Skeletal muscle satellite cell (primary cell): ENCODE measurements around the gene C14orf180.

Source experiments
- H3K27me3 ChIP-seq: 2 replicates; pipeline ENCODE4 v1.7.0; 2013; ENCODE audit warnings: low read length; ENCODE audit not compliant: control insufficient read depth, insufficient read depth
- H3K36me3 ChIP-seq: 2 replicates; pipeline ENCODE4 v1.7.0; 2013; ENCODE audit warnings: mild to moderate bottlenecking, control low read depth, low read length; ENCODE audit not compliant: insufficient read depth
- H3K4me1 ChIP-seq: 2 replicates; pipeline ENCODE4 v1.7.0; 2013; ENCODE audit warnings: low read length; ENCODE audit not compliant: control insufficient read depth, insufficient read depth
- H3K4me2 ChIP-seq: 2 replicates; pipeline ENCODE4 v1.7.0; 2013; ENCODE audit warnings: mild to moderate bottlenecking, low read length
- H3K4me3 ChIP-seq: 2 replicates; pipeline ENCODE4 v1.7.0; 2013; ENCODE audit warnings: low read length
- H3K9ac ChIP-seq: 2 replicates; pipeline ENCODE4 v1.7.0; 2013; ENCODE audit warnings: mild to moderate bottlenecking, low read depth, low read length, moderate library complexity
- H3K9me3 ChIP-seq: replicated peaks from 2 replicates; pipeline ENCODE4 v1.7.0; 2013; ENCODE audit warnings: mild to moderate bottlenecking, control low read depth, low read length

The C14orf180 gene

DNA sequence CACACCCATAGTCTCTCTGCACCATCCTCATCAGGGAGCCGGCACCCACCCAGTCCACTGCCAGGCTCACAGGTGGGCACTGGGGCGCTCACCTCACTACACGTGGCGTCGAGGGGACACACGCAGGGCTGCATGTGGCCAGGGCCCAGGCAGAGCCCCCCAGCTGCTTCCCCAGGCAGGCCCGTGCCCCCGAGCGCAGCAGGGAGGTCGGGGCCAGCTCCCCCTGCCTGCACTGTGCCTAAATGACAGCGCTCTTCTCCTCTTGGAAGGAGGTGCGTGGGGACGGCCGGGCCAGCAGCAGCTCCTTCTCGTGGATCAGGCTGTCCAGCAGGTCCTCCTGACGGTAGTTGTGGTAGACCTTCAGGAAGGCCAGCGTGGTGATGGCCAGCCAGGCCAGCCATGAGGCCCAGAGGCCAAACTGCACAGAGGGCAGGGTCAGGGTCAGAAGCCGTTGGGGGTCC is 13.7 kb downstream of the C14orf180 start:
- no peaks in the 10 kb centered on the region for H3K36me3 ChIP-seq
- H3K4me3 ChIP-seq: no peak overlapping the region
- H3K27me3 ChIP-seq: peaks cover 36% of the 10 kb centered on the region
- H3K9ac ChIP-seq: no peak overlapping the region
- no peak overlapping the region for H3K4me2 ChIP-seq
- H3K9me3 ChIP-seq: no peaks in the 10 kb centered on the region
- H3K4me1 ChIP-seq: no peaks in the 10 kb centered on the region

DNA sequence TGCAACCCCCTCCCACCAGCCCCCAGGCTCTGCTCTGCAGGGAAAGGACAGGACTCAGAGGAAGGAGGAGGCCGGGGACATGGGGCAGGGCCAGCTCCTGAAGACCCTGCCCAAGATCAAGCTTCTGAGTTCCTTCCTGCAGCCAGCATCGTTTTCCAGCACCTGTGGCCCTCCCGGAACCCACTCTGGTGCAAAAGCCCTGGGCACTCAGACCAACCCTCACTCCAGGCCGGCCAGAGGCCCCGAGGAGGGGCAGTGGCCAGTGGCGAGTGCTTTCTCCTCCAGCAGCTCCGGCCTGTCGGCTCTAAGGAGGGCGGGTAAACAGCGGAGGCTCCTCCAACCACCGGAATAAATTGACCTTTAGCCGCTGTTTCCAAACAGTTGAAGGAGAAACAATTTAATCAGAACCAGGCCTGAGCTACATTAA is 14.2 kb downstream of the C14orf180 start:
- Histone ChIP-seq H3K4me2 (no peak overlapping the region), H3K9ac (no peak overlapping the region), H3K4me1 (no peaks in the 10 kb centered on the region), H3K36me3 (no peaks in the 10 kb centered on the region), H3K27me3 (peaks cover 35% of the 10 kb centered on the region), H3K4me3 (no peak overlapping the region), H3K9me3 (no peaks in the 10 kb centered on the region)

DNA sequence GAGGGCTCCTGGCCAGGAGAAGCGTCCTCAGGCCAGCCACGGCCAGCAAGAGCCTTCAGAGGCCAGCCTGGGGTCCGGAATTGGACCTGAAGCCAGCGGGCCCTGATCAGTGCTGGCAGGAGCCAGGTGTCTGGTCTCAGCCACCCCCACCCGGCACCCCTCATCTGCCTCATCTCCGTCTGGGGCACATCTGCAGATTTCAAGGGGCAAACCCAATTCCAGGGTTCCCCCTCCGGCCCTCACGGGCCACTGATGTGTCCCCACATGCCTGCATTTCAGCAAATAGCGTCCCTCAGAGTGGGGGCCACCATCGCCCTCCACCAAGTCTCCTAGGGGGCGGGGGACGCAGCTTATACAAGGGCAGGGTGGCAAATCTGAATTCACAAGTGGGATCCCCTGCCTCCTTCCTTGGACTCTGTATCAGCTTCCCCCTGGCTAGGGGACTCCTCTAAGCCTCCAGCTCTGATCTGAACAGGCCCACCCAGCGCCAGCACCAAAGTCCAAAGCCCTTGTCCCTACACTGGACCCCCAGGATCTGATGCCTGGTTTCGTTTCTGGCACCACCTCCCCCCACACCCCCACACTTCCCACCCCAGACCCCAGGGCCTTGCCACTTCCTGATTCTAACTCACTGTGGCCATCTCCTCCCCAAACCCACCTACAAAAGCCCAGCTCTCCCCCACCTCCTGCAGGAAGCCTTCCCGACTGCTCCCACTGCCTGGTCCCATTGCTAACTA is 14.9 kb downstream of the C14orf180 start:
- no peak overlapping the region for H3K9ac ChIP-seq

DNA sequence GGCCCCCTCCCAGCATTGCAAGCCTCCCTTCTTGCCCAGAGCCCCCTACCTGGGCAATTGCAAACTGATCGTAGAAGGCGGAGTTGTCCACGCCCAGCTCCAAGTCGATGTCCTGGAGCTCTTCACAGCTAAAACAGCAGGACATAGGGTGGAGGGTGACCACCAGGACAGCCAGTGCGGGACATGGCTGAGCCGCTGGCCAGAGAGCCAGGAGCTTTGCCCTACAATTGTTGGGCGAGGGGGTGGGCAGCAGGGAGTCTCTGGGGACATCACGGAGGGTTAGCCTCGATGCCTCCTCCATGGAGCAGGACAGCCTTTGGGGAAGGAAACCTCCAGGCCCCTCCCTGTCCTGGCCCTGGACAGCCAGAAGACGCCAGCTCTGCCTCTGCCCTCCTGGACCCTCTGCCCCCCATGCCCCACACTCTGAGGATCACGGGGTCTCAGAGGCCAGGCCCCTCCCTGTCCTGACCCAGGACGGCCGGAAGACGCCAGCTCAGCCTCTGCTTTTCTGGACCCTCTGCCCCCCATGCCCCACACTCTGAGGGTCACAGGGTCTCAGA is 15.6 kb downstream of the C14orf180 start:
- no peaks in the 10 kb centered on the region for H3K9me3 ChIP-seq
- no peak overlapping the region for H3K4me3 ChIP-seq
- H3K36me3 ChIP-seq: no peaks in the 10 kb centered on the region
- H3K4me2 ChIP-seq: no peak overlapping the region
- H3K9ac ChIP-seq: no peak overlapping the region
- no peaks in the 10 kb centered on the region for H3K4me1 ChIP-seq
- peaks cover 36% of the 10 kb centered on the region for H3K27me3 ChIP-seq

More for the DNA sequence above, 14.9 kb downstream of the C14orf180 start:
- Histone ChIP-seq H3K4me1 (no peaks in the 10 kb centered on the region), H3K4me2 (no peak overlapping the region), H3K9me3 (no peaks in the 10 kb centered on the region), H3K36me3 (no peaks in the 10 kb centered on the region), H3K4me3 (no peak overlapping the region), H3K27me3 (peaks cover 35% of the 10 kb centered on the region)

DNA sequence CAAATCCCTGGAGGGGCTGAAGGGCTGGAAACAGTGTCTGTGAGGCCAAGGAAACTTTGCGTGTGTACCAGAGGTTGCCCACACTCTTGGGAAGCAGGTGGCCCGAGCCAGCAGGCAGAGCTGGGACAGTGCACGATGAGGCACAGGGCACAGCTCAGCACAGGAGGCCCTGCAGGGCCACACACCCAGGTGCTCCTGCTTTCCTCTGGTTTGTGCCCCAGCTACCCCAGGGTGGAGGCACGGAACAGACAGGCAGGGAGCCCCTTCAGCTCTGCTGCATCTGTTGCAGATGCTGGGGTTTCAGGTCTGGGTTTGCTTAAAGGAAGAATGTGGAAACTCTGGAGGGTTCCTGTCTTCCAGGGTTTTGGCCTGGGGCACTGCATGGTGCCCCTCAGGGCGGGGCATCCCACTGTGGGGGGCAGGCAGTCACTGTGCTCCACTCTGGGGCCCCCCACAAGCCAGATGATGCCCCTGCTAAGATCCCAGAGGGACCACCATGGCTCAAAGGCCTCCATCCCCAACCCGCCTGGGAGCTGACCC is 16.4 kb downstream of the C14orf180 start:
- H3K9ac ChIP-seq: no peak overlapping the region
- H3K9me3 ChIP-seq: no peaks in the 10 kb centered on the region
- H3K4me3 ChIP-seq: no peak overlapping the region
- no peak overlapping the region for H3K4me2 ChIP-seq
- no peaks in the 10 kb centered on the region for H3K4me1 ChIP-seq
- H3K27me3 ChIP-seq: peaks cover 40% of the 10 kb centered on the region
- no peaks in the 10 kb centered on the region for H3K36me3 ChIP-seq

DNA sequence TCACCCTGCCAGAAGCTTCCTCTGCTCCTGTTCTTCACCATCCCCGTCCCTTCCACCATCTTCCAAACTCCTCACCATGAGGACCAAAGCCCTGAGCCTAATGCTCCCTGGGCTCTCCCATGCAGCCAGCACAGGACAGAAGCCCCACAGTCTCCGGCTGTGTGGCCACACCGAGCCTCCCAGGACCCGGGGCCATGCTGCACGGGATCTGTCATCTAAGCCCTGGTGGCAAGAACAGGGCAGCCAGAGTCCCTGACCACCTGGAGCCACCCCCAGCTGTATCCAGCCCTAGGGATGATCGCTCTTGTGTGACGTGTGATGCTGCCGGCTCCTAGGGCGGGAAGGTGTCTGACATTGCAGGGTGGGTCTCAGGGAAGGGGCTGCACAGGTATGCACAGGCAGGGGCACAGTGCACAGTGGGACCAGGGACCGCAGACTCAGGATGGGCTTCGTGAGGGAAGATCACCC is 16.9 kb downstream of the C14orf180 start:
- H3K27me3 ChIP-seq: peaks cover 37% of the 10 kb centered on the region
- H3K4me3 ChIP-seq: no peak overlapping the region
- no peaks in the 10 kb centered on the region for H3K4me1 ChIP-seq
- H3K9ac ChIP-seq: no peak overlapping the region
- H3K36me3 ChIP-seq: no peaks in the 10 kb centered on the region
- H3K4me2 ChIP-seq: no peak overlapping the region
- H3K9me3 ChIP-seq: no peaks in the 10 kb centered on the region

DNA sequence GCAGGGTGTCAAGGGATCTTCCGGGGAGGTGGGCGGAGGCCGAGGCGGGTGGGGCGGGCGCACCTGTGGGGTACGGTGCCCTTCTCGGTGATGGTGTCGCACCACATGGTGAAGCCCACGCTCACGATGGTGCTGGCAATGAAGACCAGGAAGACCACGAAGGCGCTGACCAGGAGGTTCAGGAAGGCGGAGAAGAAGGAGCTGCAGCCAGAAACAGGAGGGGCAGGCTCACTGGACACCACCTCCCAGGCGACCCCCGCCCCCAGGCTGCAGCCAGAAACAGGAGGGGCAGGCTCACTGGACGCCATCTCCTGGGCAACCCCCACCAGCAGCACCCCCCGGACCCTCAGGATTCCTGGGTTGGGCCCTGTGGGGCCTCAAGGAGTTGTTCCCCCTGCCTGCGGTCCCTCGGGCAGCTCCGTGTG is 17.4 kb downstream of the C14orf180 start:
- H3K9ac ChIP-seq: no peak overlapping the region
- no peak overlapping the region for H3K4me3 ChIP-seq
- peaks cover 39% of the 10 kb centered on the region for H3K27me3 ChIP-seq
- no peaks in the 10 kb centered on the region for H3K4me1 ChIP-seq
- H3K9me3 ChIP-seq: no peaks in the 10 kb centered on the region
- no peak overlapping the region for H3K4me2 ChIP-seq
- no peaks in the 10 kb centered on the region for H3K36me3 ChIP-seq

DNA sequence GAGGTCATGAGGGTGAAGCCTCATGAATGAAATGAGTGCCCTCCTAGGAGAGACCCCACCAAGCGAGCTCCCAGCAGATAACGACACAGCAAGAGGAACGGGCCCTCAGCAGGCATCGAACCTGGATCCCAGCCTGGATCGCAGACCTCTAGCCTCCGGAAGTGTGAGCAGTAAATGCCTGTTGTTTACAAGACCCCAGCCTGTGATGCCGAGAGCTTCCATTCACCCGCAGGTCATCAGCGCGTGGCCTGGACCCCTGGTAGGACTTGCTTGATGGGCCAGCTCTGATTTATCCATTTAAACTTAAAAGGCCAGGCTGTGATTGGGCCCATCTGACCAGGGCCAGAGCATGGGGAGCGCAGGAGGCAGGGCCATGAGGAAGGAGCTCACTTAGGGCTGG is 18.0 kb downstream of the C14orf180 start:
- no peaks in the 10 kb centered on the region for H3K36me3 ChIP-seq
- no peak overlapping the region for H3K9ac ChIP-seq
- H3K4me3 ChIP-seq: no peak overlapping the region
- H3K4me2 ChIP-seq: no peak overlapping the region
- no peaks in the 10 kb centered on the region for H3K4me1 ChIP-seq
- H3K27me3 ChIP-seq: peaks cover 43% of the 10 kb centered on the region
- H3K9me3 ChIP-seq: no peaks in the 10 kb centered on the region

DNA sequence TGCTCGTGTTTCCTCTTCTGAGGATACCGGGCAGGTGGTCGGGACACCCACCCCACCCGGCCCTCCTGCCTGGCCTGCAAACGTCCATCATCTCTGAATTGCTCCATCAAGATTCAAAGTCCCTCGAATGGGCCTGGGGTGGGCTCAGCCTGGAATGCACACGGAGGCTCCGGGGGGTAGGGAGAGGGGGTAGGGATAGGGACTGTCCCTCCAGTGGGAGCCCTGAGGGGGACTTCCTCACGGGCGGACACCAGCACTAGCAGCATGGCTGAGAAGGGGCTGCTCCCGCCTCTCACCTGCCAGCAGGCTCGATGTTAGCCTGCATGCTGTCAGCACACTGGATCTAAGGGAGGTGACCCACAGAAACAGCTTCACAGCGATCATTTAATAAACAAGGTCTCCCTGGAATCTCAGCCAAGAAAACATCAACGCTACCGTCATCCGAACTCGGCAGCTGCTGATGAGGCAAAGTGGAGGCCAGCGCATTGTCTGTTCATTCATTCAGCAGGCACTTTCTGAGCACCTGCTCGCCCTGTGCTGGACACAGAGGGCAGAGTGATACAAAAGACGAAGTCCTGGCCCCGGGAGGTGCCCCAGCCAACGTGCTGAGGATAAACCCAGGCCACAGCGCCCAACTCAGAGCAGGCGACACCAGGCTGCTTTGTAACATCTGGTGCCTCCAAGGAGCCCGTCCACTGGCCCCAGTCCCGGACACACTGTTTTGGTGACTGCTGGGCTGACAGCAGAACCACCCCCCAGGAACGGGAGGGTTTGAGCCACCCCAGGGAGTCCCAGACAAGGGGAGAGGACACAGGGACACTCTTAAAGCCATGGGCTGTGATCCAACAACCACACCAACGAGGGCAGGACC is 18.7 kb downstream of the C14orf180 start:
- H3K4me1 ChIP-seq: no peaks in the 10 kb centered on the region
- no peak overlapping the region for H3K4me2 ChIP-seq
- H3K27me3 ChIP-seq: peaks cover 47% of the 10 kb centered on the region
- H3K4me3 ChIP-seq: no peak overlapping the region
- H3K36me3 ChIP-seq: no peaks in the 10 kb centered on the region
- H3K9ac ChIP-seq: no peak overlapping the region
- no peaks in the 10 kb centered on the region for H3K9me3 ChIP-seq

DNA sequence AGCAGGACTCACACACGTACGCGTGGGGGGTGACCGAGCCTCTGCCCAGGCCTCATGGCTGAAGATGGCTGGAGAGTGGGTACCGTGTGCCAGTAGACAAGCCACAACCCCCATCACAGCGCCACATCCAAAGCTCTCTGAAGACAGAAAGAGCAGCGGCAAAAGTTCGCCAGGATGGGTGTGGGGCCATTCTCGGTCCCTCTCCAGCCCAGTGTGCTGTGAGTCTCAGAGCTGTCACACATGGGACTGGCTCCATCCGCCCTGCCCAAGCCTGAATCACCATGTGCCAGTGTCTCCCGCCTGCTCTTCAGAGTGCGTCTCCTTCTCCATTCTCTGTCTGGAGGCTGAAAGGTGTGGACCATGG is 19.3 kb downstream of the C14orf180 start:
- H3K9ac ChIP-seq: no peak overlapping the region

DNA sequence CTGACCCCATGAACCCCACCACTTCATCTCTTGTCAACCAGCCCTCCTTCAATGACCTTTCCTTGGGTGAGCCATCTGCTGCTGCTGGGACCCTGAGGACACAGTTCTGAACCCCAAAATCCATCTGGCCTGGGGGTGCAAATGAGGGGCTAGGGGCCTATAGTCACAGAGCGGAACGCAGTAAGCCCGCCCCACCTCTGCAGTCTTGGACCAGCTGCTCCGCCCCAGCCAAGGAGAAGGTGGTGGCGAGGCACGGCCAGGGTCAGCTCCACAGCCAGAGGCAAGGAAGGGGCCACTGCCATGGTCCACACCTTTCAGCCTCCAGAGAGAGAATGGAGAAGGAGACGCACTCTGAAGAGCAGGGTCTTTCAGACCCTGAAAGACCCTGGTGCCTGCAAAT is 19.9 kb downstream of the C14orf180 start:
- no peak overlapping the region for H3K4me2 ChIP-seq
- H3K9me3 ChIP-seq: no peaks in the 10 kb centered on the region
- no peaks in the 10 kb centered on the region for H3K36me3 ChIP-seq
- no peak overlapping the region for H3K4me3 ChIP-seq
- H3K27me3 ChIP-seq: peaks cover 56% of the 10 kb centered on the region
- H3K4me1 ChIP-seq: no peaks in the 10 kb centered on the region
- H3K9ac ChIP-seq: no peak overlapping the region

More for the DNA sequence above, 19.3 kb downstream of the C14orf180 start:
- H3K4me1 ChIP-seq: no peaks in the 10 kb centered on the region
- H3K36me3 ChIP-seq: no peaks in the 10 kb centered on the region
- no peak overlapping the region for H3K4me3 ChIP-seq
- no peaks in the 10 kb centered on the region for H3K9me3 ChIP-seq
- no peak overlapping the region for H3K4me2 ChIP-seq
- H3K27me3 ChIP-seq: peaks cover 51% of the 10 kb centered on the region
